GM08714 (cell line): ENCODE measurements around the gene SCG2.
"Not testable (repeated sequence)": the region's sequence is repeated elsewhere in the genome, so short reads cannot be mapped to it uniquely, and the experiment has no call there.

Source experiments
- H3K4me3 ChIP-seq: fragments of 200-500 bp; sonication (Bioruptor generic); 2 replicates; pipeline ENCODE4 v1.5.1; 2014; ENCODE audit warnings: mild to moderate bottlenecking, low read length, inconsistent platforms
- ZNF274 ChIP-seq: IDR thresholded peaks from 2 replicates; pipeline ENCODE4 v1.6.1; 2012; ENCODE audit warnings: mild to moderate bottlenecking, low read depth, low read length

Gene SCG2

GRCh38 chr2:223597076-223597475, 5.1 kb downstream of the SCG2 start:
- H3K4me3 ChIP-seq: no peak overlapping the region
- TF ChIP-seq ZNF274: no peak

- TF ChIP-seq ZNF274: no peak
- no peak overlapping the region for H3K4me3 ChIP-seq
These were observed 6.0 kb downstream of the SCG2 start for GRCh38 chr2:223596208-223596607.

- no peak overlapping the region for H3K4me3 ChIP-seq
- TF ChIP-seq ZNF274: no peak
These were observed 7.3 kb downstream of the SCG2 start for GRCh38 chr2:223594831-223595230.

GRCh38 chr2:223594259-223594658, 7.9 kb downstream of the SCG2 start:
- TF ChIP-seq ZNF274: no peak
- H3K4me3 ChIP-seq: no peak overlapping the region

GRCh38 chr2:223592689-223593088, 9.5 kb downstream of the SCG2 start:
- not testable (repeated sequence) for H3K4me3 ChIP-seq

GRCh38 chr2:223591596-223591995, 10.6 kb downstream of the SCG2 start:
- TF ChIP-seq ZNF274: no peak
- H3K4me3 ChIP-seq: no peak overlapping the region

- TF ChIP-seq ZNF274: no peak
- H3K4me3 ChIP-seq: no peak overlapping the region
These were observed 11.2 kb downstream of the SCG2 start for GRCh38 chr2:223590964-223591363.

- no peak overlapping the region for H3K4me3 ChIP-seq
- no peak for TF ChIP-seq ZNF274
These were observed 12.3 kb downstream of the SCG2 start for GRCh38 chr2:223589901-223590300.

- no peak for TF ChIP-seq ZNF274
- H3K4me3 ChIP-seq: no peak overlapping the region
These were observed 13.9 kb downstream of the SCG2 start for GRCh38 chr2:223588251-223588650.

GRCh38 chr2:223587301-223587700, 14.9 kb downstream of the SCG2 start:
- TF ChIP-seq ZNF274: no peak
- no peak overlapping the region for H3K4me3 ChIP-seq

GRCh38 chr2:223586261-223586660, 15.9 kb downstream of the SCG2 start:
- no peak for TF ChIP-seq ZNF274
- no peak overlapping the region for H3K4me3 ChIP-seq

- TF ChIP-seq ZNF274: no peak
- H3K4me3 ChIP-seq: no peak overlapping the region
These were observed 16.5 kb downstream of the SCG2 start for GRCh38 chr2:223585666-223586065.

GRCh38 chr2:223582001-223582400, 20.2 kb downstream of the SCG2 start:
- no peak for TF ChIP-seq ZNF274
- no peak overlapping the region for H3K4me3 ChIP-seq

GRCh38 chr2:223580951-223581350, 21.2 kb downstream of the SCG2 start:
- TF ChIP-seq ZNF274: no peak
- H3K4me3 ChIP-seq: no peak overlapping the region

GRCh38 chr2:223578846-223579245, 23.3 kb downstream of the SCG2 start:
- TF ChIP-seq ZNF274: no peak
- no peak overlapping the region for H3K4me3 ChIP-seq

- no peak for TF ChIP-seq ZNF274
- H3K4me3 ChIP-seq: no peak overlapping the region
These were observed 25.3 kb downstream of the SCG2 start for GRCh38 chr2:223576873-223577272.

- H3K4me3 ChIP-seq: no peak overlapping the region
- no peak for TF ChIP-seq ZNF274
These were observed 31.4 kb downstream of the SCG2 start for GRCh38 chr2:223570784-223571183.
